Stimulated activated naive CD8-positive, alpha-beta T cell treated with anti-CD3 and anti-CD28 coated beads, Interleukin-15, amount 100 ng/mL, for 72 hours (primary cell): ENCODE results near the gene PPFIBP2.

Experiments used
- ATAC-seq: fragments of 150-1000 bp; cut with Tn5 transposase; 2 replicates; pipeline ENCODE4 v1.10.0; 2021; ENCODE audit warnings: mild to moderate bottlenecking, moderate library complexity
- DNase-seq, 2 donors: peaks; one replicate each; pipeline ENCODE4 v3.0.0; 2021 to 2022
- H3K27ac Mint-ChIP-seq, 2 donors: one replicate each; pipeline ENCODE4 v1.8.0; 2022; ENCODE audit warnings: mild to moderate bottlenecking in 2 of 2, mixed read lengths in 2 of 2, moderate library complexity in 2 of 2
- H3K27me3 Mint-ChIP-seq: one replicate; pipeline ENCODE4 v1.8.0; 2022; ENCODE audit warnings: mixed read lengths
- H3K4me1 Mint-ChIP-seq: one replicate; pipeline ENCODE4 v1.8.0; 2022; ENCODE audit warnings: mild to moderate bottlenecking, mixed read lengths
- H3K4me3 Mint-ChIP-seq, 2 donors: one replicate each; pipeline ENCODE4 v1.8.0; 2022; ENCODE audit warnings: mild to moderate bottlenecking in 2 of 2, mixed read lengths in 2 of 2, moderate library complexity in 1 of 2
- H3K9me3 Mint-ChIP-seq, 2 donors: one replicate each; pipeline ENCODE4 v1.8.0; 2022; ENCODE audit warnings: mixed read lengths in 2 of 2

The PPFIBP2 gene

DNA sequence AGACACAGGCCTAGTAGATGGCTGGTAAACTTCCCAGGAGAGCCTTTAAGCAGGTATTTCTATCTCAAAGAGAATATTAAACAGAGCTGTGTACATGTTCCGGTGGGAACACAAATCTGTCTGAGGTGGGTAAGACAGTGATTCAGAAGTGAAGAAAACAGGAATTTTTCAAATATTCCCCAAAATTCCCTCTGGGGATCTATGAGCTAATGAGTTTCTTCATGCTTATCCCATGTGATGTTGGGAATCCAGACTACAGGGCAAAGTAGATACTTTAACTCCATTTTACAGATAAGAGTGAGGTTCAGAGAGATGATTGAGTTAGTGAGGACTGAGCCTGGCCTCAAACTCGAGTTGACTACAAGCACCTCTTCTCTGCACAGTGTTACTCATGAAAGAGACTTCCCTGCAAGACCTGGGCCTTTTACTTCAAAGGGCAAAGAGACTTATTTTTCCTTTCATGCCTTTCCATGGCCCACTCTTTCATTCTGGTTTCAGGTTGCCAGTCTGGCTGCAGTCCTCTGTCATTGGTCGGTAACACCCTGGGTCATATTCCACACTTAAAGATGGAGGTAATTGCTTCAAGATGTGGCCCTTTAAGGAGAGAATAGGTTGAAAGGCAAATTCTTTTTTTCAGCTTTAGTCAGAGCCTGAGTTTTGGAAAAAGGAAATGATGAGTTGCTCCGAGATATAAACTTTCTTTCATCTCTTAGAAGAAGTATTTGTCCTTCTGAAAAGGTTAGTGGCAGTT is 89.4 kb downstream of the PPFIBP2 start:
- Mint-ChIP-seq H3K4me3 (no peak overlapping the region), H3K27me3 (no peaks in the 10 kb centered on the region), H3K9me3 (no peaks in the 10 kb centered on the region), H3K4me1 (no peaks in the 10 kb centered on the region), H3K27ac (peak overlapping the region in 1 of 2 donors; percentile 21)
- DNase-seq (no peak), ATAC-seq (no peak)

- H3K9me3 Mint-ChIP-seq, result no peaks in the 10 kb centered on the region
- no peak overlapping the region for H3K4me3 Mint-ChIP-seq
- ATAC-seq, result peak; percentile 56
- no peak for DNase-seq
- H3K4me1 Mint-ChIP-seq, result no peaks in the 10 kb centered on the region
- H3K27me3 Mint-ChIP-seq, result no peaks in the 10 kb centered on the region
- no peak overlapping the region for H3K27ac Mint-ChIP-seq
These were observed 90.6 kb downstream of the PPFIBP2 start for GRCh38 chr11:7604331-7604955.

DNA sequence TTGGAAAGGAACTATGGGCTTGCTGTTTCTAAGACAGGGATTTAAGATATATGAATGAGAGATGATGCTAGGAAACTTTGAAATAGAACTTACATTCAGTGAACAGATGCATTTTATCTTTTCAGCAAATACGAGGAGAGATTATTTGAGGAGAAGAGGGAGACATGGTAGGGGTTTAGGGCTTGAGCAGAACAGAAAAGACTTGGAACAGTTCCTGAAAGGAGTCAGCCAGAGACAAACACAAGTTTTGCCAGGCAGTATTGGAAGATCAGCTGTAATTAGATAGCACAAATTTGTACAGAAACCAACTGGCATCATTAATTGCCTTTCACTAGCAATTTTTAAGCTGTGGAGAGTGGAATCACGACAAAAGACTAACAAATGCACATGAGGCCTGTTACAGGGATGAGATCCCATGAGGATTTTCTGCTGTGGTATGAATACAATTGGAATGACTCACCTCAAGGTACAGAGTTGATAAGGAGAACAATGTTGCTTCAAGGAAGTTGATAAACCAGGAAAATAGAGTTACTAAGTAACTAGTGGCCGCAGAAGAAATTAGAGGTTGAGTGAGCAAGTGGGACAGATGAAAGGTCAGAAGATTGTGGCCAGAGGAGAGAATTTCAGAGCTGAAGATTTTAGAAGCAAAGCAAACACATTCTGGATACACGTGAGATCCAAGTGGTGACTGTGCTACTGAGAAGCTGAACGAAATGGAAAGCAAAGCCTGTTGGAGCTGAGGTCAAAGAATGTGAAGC is 91.6 kb downstream of the PPFIBP2 start:
- H3K4me1 Mint-ChIP-seq, result no peaks in the 10 kb centered on the region
- DNase-seq, result no peak
- H3K27me3 Mint-ChIP-seq, result no peaks in the 10 kb centered on the region
- H3K4me3 Mint-ChIP-seq, result no peak overlapping the region
- H3K9me3 Mint-ChIP-seq, result no peaks in the 10 kb centered on the region
- H3K27ac Mint-ChIP-seq, result no peak overlapping the region
- no peak for ATAC-seq

GRCh38 chr11:7606496-7606895 is 92.7 kb downstream of the PPFIBP2 start:
- no peak overlapping the region for H3K4me3 Mint-ChIP-seq
- H3K9me3 Mint-ChIP-seq, result no peaks in the 10 kb centered on the region
- no peaks in the 10 kb centered on the region for H3K27me3 Mint-ChIP-seq
- H3K4me1 Mint-ChIP-seq, result no peaks in the 10 kb centered on the region
- no peak overlapping the region for H3K27ac Mint-ChIP-seq
- DNase-seq (no peak), ATAC-seq (no peak)

DNA sequence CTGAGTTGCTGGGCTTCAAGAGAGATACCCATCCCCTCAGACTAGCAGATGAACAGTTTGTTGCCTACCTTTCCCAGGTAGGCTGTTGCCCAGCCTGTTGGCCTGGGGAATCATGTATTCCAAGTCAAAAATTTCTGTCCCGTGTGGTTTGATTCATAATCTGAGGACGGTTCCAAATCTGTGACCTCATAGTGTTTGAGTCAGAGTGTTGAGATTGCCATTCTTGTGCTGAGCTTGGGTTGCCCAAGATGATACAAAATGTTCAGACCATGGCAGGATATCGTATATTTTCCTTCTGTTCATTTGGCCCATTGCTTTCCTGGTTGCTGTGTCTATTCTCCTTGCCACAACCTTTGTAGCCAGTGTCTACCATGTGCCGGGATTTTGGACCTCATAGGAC is 95.2 kb downstream of the PPFIBP2 start:
- Mint-ChIP-seq H3K4me3 (no peak overlapping the region), H3K9me3 (no peaks in the 10 kb centered on the region), H3K4me1 (no peaks in the 10 kb centered on the region), H3K27ac (no peak overlapping the region), H3K27me3 (no peaks in the 10 kb centered on the region)
- ATAC-seq (no peak), DNase-seq (no peak)

GRCh38 chr11:7609521-7609920 is 95.7 kb downstream of the PPFIBP2 start:
- Mint-ChIP-seq H3K9me3 (no peaks in the 10 kb centered on the region), H3K27me3 (no peaks in the 10 kb centered on the region), H3K4me1 (no peaks in the 10 kb centered on the region), H3K27ac (no peak overlapping the region), H3K4me3 (no peak overlapping the region)
- ATAC-seq, result no peak
- no peak for DNase-seq

- Mint-ChIP-seq H3K9me3 (no peaks in the 10 kb centered on the region), H3K27ac (no peak overlapping the region), H3K4me1 (no peaks in the 10 kb centered on the region), H3K27me3 (no peaks in the 10 kb centered on the region), H3K4me3 (no peak overlapping the region)
- DNase-seq (no peak), ATAC-seq (no peak)
These were observed 96.6 kb downstream of the PPFIBP2 start for GRCh38 chr11:7610393-7610792.

- Mint-ChIP-seq H3K27me3 (no peaks in the 10 kb centered on the region), H3K9me3 (no peaks in the 10 kb centered on the region), H3K27ac (no peak overlapping the region), H3K4me3 (no peak overlapping the region), H3K4me1 (no peaks in the 10 kb centered on the region)
- DNase-seq, result no peak
- ATAC-seq, result no peak
These were observed 97.6 kb downstream of the PPFIBP2 start for GRCh38 chr11:7611411-7611810.

DNA sequence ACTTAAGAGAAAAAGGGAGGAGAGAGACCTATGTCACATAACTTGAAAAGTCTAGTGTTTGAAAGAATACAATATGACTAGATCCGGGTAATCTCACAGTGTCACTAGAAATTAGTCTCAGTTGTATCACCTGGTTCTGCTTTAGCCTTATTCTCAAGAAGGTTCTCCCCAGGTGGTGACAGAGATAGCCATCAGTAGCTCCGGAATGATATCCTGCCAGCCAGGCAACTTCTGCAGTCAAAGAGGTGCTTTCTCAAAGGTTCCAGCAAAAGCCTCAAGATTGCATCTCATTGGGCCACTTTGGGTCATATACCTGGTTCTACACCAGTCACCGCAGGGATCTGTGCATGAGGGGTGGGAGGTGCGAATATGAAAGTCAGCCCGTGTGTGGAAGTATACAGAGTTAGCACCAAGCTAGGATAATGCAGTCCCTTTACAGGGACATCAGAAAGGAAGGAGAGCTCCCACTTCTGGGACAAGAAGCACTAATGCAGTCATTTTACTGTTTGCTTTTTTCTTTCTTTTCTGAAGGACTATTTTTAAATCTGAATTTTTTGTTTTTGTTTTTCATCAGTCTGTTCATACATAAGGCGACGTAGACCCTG is 98.4 kb downstream of the PPFIBP2 start:
- Mint-ChIP-seq H3K27ac (no peak overlapping the region), H3K4me1 (no peaks in the 10 kb centered on the region), H3K9me3 (no peaks in the 10 kb centered on the region), H3K27me3 (no peaks in the 10 kb centered on the region), H3K4me3 (no peak overlapping the region)
- DNase-seq (no peak), ATAC-seq (no peak)

GRCh38 chr11:7612661-7613393 is 99.0 kb downstream of the PPFIBP2 start:
- Mint-ChIP-seq H3K4me1 (no peaks in the 10 kb centered on the region), H3K9me3 (no peaks in the 10 kb centered on the region), H3K27ac (no peak overlapping the region), H3K4me3 (no peak overlapping the region), H3K27me3 (no peaks in the 10 kb centered on the region)
- ATAC-seq (no peak), DNase-seq (no peak)

DNA sequence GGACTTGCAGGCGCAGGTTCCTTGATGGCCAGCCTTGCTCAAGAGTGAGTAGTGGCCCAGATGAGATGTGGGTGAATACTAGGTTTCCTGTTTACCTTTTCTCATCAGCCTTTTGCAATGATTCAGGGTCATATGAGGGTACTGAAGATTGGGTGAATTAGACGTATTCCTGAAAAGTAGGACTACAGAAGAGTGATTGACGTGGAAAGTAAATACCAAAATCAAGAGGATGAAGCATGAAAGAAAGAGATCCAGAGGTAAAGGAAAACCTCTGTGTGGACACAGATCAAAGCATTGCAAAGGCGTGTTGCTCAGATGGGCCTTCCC is 99.6 kb downstream of the PPFIBP2 start:
- Mint-ChIP-seq H3K9me3 (no peaks in the 10 kb centered on the region), H3K27me3 (no peaks in the 10 kb centered on the region), H3K27ac (no peak overlapping the region), H3K4me3 (no peak overlapping the region), H3K4me1 (no peaks in the 10 kb centered on the region)
- ATAC-seq (no peak), DNase-seq (no peak)

GRCh38 chr11:7614656-7615055 is 100.9 kb downstream of the PPFIBP2 start:
- Mint-ChIP-seq H3K27me3 (no peaks in the 10 kb centered on the region), H3K27ac (no peak overlapping the region), H3K4me1 (no peaks in the 10 kb centered on the region), H3K9me3 (no peaks in the 10 kb centered on the region), H3K4me3 (no peak overlapping the region)
- ATAC-seq (no peak), DNase-seq (no peak)

GRCh38 chr11:7617032-7617431 is 103.2 kb downstream of the PPFIBP2 start:
- no peak overlapping the region for H3K4me3 Mint-ChIP-seq

GRCh38 chr11:7619322-7619721 is 105.5 kb downstream of the PPFIBP2 start:
- Mint-ChIP-seq H3K4me1 (no peaks in the 10 kb centered on the region), H3K27me3 (no peaks in the 10 kb centered on the region), H3K9me3 (no peaks in the 10 kb centered on the region), H3K4me3 (no peak overlapping the region), H3K27ac (no peak overlapping the region)
- DNase-seq, result no peak
- ATAC-seq, result no peak

More at GRCh38 chr11:7617032-7617431, 103.2 kb downstream of the PPFIBP2 start:
- Mint-ChIP-seq H3K27ac (no peak overlapping the region), H3K27me3 (no peaks in the 10 kb centered on the region), H3K9me3 (no peaks in the 10 kb centered on the region), H3K4me1 (no peaks in the 10 kb centered on the region)
- no peak for DNase-seq
- ATAC-seq, result no peak

- Mint-ChIP-seq H3K27ac (no peak overlapping the region), H3K9me3 (no peaks in the 10 kb centered on the region), H3K4me1 (no peaks in the 10 kb centered on the region), H3K27me3 (no peaks in the 10 kb centered on the region), H3K4me3 (no peak overlapping the region)
- DNase-seq (no peak), ATAC-seq (no peak)
These were observed 107.3 kb downstream of the PPFIBP2 start for GRCh38 chr11:7621090-7621489.
